H1 (cell line): Measurements from ENCODE around the gene CACNA2D3. TPM values are rescaled to one million over a fixed set of nuclear protein-coding genes. Genes with fewer than 3 reads are reported as not detected.
A peak's percentile ranks its signal among the peaks of the same experiment; 100 is the strongest.

Experiments
- CTCF ChIA-PET: fragments of 300-600 bp; sonication (Branson Sonifier 250); formaldehyde crosslinking; loops from one replicate; lab custom pipeline; 2021; ENCODE audit not compliant: partially characterized antibody; lab: Charles Lee
- POLR2A ChIA-PET: fragments of 300-600 bp; sonication (Branson Sonifier 250); formaldehyde crosslinking; loops from one replicate; lab custom pipeline; 2021; ENCODE audit warnings: inconsistent platforms; ENCODE audit not compliant: partially characterized antibody; lab: Charles Lee
- DNase-seq, 2 experiments: peaks; one replicate each; pipeline versions ENCODE4 v3.0.0 to v3.0.0-alpha.2; 2010 to 2022; ENCODE audit warnings: low spot score in 2 of 2, low read depth in 1 of 2, mixed read lengths in 1 of 2
- FAIRE-seq: peaks from 2 replicates; lab custom pipeline; 2011; peaks lifted over from hg19 to GRCh38; lab: Jason Lieb, UNC
- H2AFZ ChIP-seq: 2 replicates; pipeline ENCODE4 v1.8.1; 2012; ENCODE audit warnings: low read length, inconsistent platforms
- H2AK5ac ChIP-seq: 2 replicates; pipeline ENCODE4 v1.6.1; 2013; ENCODE audit warnings: low read depth, low read length
- H2BK120ac ChIP-seq: replicated peaks from 2 replicates; pipeline ENCODE3; 2013; ENCODE audit warnings: low read depth, low read length, inconsistent platforms
- H2BK12ac ChIP-seq: 2 replicates; pipeline ENCODE4 v1.6.1; 2013; ENCODE audit warnings: low read depth, low read length
- H2BK15ac ChIP-seq: 2 replicates; pipeline ENCODE4 v1.6.1; 2013; ENCODE audit warnings: low read length
- H2BK20ac ChIP-seq: 2 replicates; pipeline ENCODE4 v1.6.1; 2013; ENCODE audit warnings: low read length
- H2BK5ac ChIP-seq: 2 replicates; pipeline ENCODE4 v1.6.1; 2013; ENCODE audit warnings: low read depth, low read length
- H3K14ac ChIP-seq: 2 replicates; pipeline ENCODE4 v1.6.1; 2013; ENCODE audit warnings: inconsistent platforms; ENCODE audit not compliant: insufficient read length
- H3K18ac ChIP-seq: 2 replicates; pipeline ENCODE4 v1.6.1; 2013; ENCODE audit warnings: low read length; ENCODE audit errors: extremely low read depth
- H3K23ac ChIP-seq: 2 replicates; pipeline ENCODE4 v1.6.1; 2013; ENCODE audit warnings: inconsistent platforms; ENCODE audit not compliant: insufficient read length
- H3K23me2 ChIP-seq: 2 replicates; pipeline ENCODE4 v1.6.1; 2013; ENCODE audit warnings: low read depth, low read length
- H3K27ac ChIP-seq: 2 replicates; pipeline ENCODE4 v1.6.1; 2011; ENCODE audit warnings: low read depth, low read length, inconsistent platforms
- H3K27me3 ChIP-seq, 4 experiments: replicated peaks in 1 of 4; 1 replicate in 1 of 4; 2 replicates in 3 of 4; pipeline versions ENCODE4 v1.6.1 to v1.8.1; 2011 to 2013; ENCODE audit warnings: low read length in 3 of 4, mild to moderate bottlenecking in 3 of 4, inconsistent platforms in 2 of 4, mixed read lengths in 2 of 4, moderate library complexity in 1 of 4; ENCODE audit not compliant: control insufficient read depth in 3 of 4, insufficient read depth in 3 of 4; ENCODE audit errors: extremely low read depth in 1 of 4
- H3K36me3 ChIP-seq, 4 experiments: 2 replicates each; pipeline versions ENCODE4 v1.6.1 to v1.8.1; 2011 to 2013; ENCODE audit warnings: mild to moderate bottlenecking in 4 of 4, low read length in 3 of 4, moderate library complexity in 2 of 4, control low read depth in 1 of 4, inconsistent platforms in 1 of 4; ENCODE audit not compliant: insufficient read depth in 4 of 4, control insufficient read depth in 2 of 4
- H3K4ac ChIP-seq: replicated peaks from 2 replicates; pipeline ENCODE3; 2013; ENCODE audit warnings: low read length, low read depth, mixed read lengths, inconsistent platforms; ENCODE audit not compliant: insufficient read length
- H3K4me1 ChIP-seq, 4 experiments: replicated peaks in 1 of 4; 1 replicate in 1 of 4; 2 replicates in 3 of 4; pipeline versions ENCODE4 v1.6.1 to v1.8.1; 2011 to 2013; ENCODE audit warnings: low read length in 3 of 4, inconsistent platforms in 2 of 4, mixed read lengths in 1 of 4; ENCODE audit not compliant: insufficient read depth in 4 of 4, control insufficient read depth in 3 of 4
- H3K4me2 ChIP-seq, 2 experiments: 2 replicates each; pipeline versions ENCODE4 v1.6.1 to v1.8.1; 2011 to 2013; ENCODE audit warnings: low read depth in 2 of 2, low read length in 2 of 2, control low read depth in 1 of 2, inconsistent platforms in 1 of 2, mild to moderate bottlenecking in 1 of 2; ENCODE audit not compliant: insufficient read depth in 1 of 2
- H3K4me3 ChIP-seq, 4 experiments: fragments of 200-600, 300-600 bp in 1 of 4; sonication (generic), shearing (Covaris generic), sonication (Bioruptor Twin) in 1 of 4; 2 replicates each; pipeline versions ENCODE4 v1.5.1 to v1.8.1; 2011 to 2016; ENCODE audit warnings: low read length in 4 of 4, low read depth in 3 of 4, control low read depth in 2 of 4, inconsistent platforms in 2 of 4, mild to moderate bottlenecking in 2 of 4, mixed read lengths in 1 of 4, moderate library complexity in 1 of 4; ENCODE audit not compliant: insufficient read depth in 2 of 4; ENCODE audit errors: extremely low read depth in 1 of 4
- H3K56ac ChIP-seq: replicated peaks from 2 replicates; pipeline ENCODE3; 2013; ENCODE audit warnings: low read depth, mild to moderate bottlenecking, mixed read lengths, low read length, inconsistent platforms; ENCODE audit not compliant: insufficient read length
- H3K79me1 ChIP-seq: 2 replicates; pipeline ENCODE4 v1.6.1; 2013; ENCODE audit warnings: low read depth, low read length, control low read depth
- H3K79me2 ChIP-seq, 2 experiments: 2 replicates each; pipeline versions ENCODE4 v1.6.1 to v1.8.1; 2012 to 2013; ENCODE audit warnings: low read length in 2 of 2, mild to moderate bottlenecking in 2 of 2, inconsistent platforms in 1 of 2; ENCODE audit not compliant: insufficient read depth in 2 of 2, control insufficient read depth in 1 of 2
- H3K9ac ChIP-seq, 4 experiments: replicated peaks in 1 of 4; 1 replicate in 1 of 4; 2 replicates in 3 of 4; pipeline versions ENCODE4 v1.6.1 to v1.8.1; 2011 to 2013; ENCODE audit warnings: low read depth in 3 of 4, low read length in 3 of 4, control low read depth in 2 of 4, mild to moderate bottlenecking in 2 of 4, moderate library complexity in 2 of 4, inconsistent platforms in 1 of 4; ENCODE audit errors: extremely low read depth in 1 of 4
- H3K9me3 ChIP-seq, 2 experiments: 2 replicates each; pipeline versions ENCODE4 v1.6.1 to v1.8.1; 2012 to 2013; ENCODE audit warnings: mild to moderate bottlenecking in 2 of 2, moderate library complexity in 2 of 2, control low read depth in 1 of 2, inconsistent platforms in 1 of 2, low read depth in 1 of 2, low read length in 1 of 2, mixed read lengths in 1 of 2; ENCODE audit not compliant: insufficient read depth in 2 of 2
- H4K20me1 ChIP-seq, 2 experiments: replicated peaks in 1 of 2; 2 replicates each; pipeline versions ENCODE3 to v1.8.1; 2011 to 2013; ENCODE audit warnings: inconsistent platforms in 2 of 2, low read length in 2 of 2, mild to moderate bottlenecking in 1 of 2; ENCODE audit not compliant: insufficient read depth in 2 of 2, control insufficient read depth in 1 of 2
- H4K5ac ChIP-seq: 2 replicates; pipeline ENCODE4 v1.6.1; 2013; ENCODE audit warnings: low read length, low read depth, mixed read lengths, inconsistent platforms; ENCODE audit not compliant: insufficient read length
- H4K8ac ChIP-seq: 2 replicates; pipeline ENCODE4 v1.8.0; 2013; ENCODE audit warnings: mild to moderate bottlenecking, moderate library complexity, low read length, inconsistent platforms; ENCODE audit not compliant: insufficient read depth; ENCODE audit errors: extremely low read depth
- H4K91ac ChIP-seq: replicated peaks from 2 replicates; pipeline ENCODE3; 2013; ENCODE audit warnings: low read length, mixed read lengths, inconsistent platforms; ENCODE audit not compliant: insufficient read length
- CBX8 ChIP-seq: fragments of 300-800, 300-1000 bp; sonication (generic); IDR thresholded peaks from 2 replicates; pipeline ENCODE4 v1.7.1; 2016; ENCODE audit warnings: low read depth, low read length, borderline replicate concordance
- HDAC2 ChIP-seq, 2 experiments: fragments of 300-600 bp in 1 of 2; sonication (generic) in 1 of 2; IDR thresholded peaks; 2 replicates each; pipeline ENCODE4 v1.6.1; 2011 to 2012; ENCODE audit warnings: low read depth in 2 of 2, low read length in 2 of 2, mild to moderate bottlenecking in 2 of 2, moderate library complexity in 2 of 2, borderline replicate concordance in 1 of 2, inconsistent platforms in 1 of 2
- POLR2AphosphoS5 ChIP-seq: IDR thresholded peaks from 2 replicates; pipeline ENCODE4 v1.6.1; 2011; ENCODE audit warnings: low read depth, low read length
- POU5F1 ChIP-seq: IDR thresholded peaks from 2 replicates; pipeline ENCODE4 v1.6.1; 2011; ENCODE audit warnings: low read depth, mild to moderate bottlenecking, low read length, moderate library complexity
- RFX5 ChIP-seq: IDR thresholded peaks from 2 replicates; pipeline ENCODE4 v1.6.1; 2011; ENCODE audit warnings: low read depth, low read length, improper control_type of control experiment, borderline replicate concordance
- RNF2 ChIP-seq: fragments of 200-900, 300-1000 bp; sonication (generic); IDR thresholded peaks from 2 replicates; pipeline ENCODE4 v1.7.1; 2016; ENCODE audit warnings: borderline replicate concordance, low read depth, mild to moderate bottlenecking, antibody characterized with exemption, low read length; ENCODE audit not compliant: poor library complexity, severe bottlenecking; ENCODE audit errors: missing control alignments
- SAP30 ChIP-seq: fragments of 300-600 bp; sonication (generic); IDR thresholded peaks from 2 replicates; pipeline ENCODE4 v1.7.1; 2012; ENCODE audit warnings: low read length, moderate library complexity, mild to moderate bottlenecking, inconsistent platforms; ENCODE audit not compliant: insufficient read depth, insufficient replicate concordance
- SIX5 ChIP-seq: IDR thresholded peaks from 2 replicates; pipeline ENCODE4 v1.6.1; 2011; ENCODE audit warnings: mild to moderate bottlenecking, low read depth, low read length
- TAF7 ChIP-seq: optimal IDR thresholded peaks from 2 replicates; pipeline ENCODE3; 2011; ENCODE audit warnings: low read depth, mild to moderate bottlenecking, inconsistent platforms, low read length, moderate library complexity, borderline replicate concordance
- TCF12 ChIP-seq: IDR thresholded peaks from 2 replicates; pipeline ENCODE4 v1.6.1; 2011; ENCODE audit warnings: low read depth, mild to moderate bottlenecking, low read length
- YY1 ChIP-seq: IDR thresholded peaks from 2 replicates; pipeline ENCODE4 v1.6.1; 2011; ENCODE audit warnings: low read depth, mild to moderate bottlenecking, low read length
- WGBS, 2 experiments: shearing (Covaris generic) in 1 of 2; methylation state at CpG; one replicate each; pipeline versions ENCODE4 v1.1.6 to v1.1.7; 2013 to 2015; ENCODE audit warnings: low lambda C conversion rate in 2 of 2, mixed read lengths in 2 of 2, inconsistent platforms in 1 of 2, low coverage in 1 of 2, missing lambda C conversion rate in 1 of 2; ENCODE audit not compliant: insufficient replicate concordance in 2 of 2, insufficient coverage in 1 of 2, insufficient read length in 1 of 2; ENCODE audit errors: extremely low coverage in 1 of 2, missing lambda C conversion rate in 1 of 2; 5-methylcytosine and 5-hydroxymethylcytosine counted together
- polyA plus RNA-seq, 7 experiments: library from polyadenylated mRNA; depleted of rRNA in 3 of 7; stranded (reverse) in 5 of 7; unstranded in 2 of 7; fragments of >200 nt in 5 of 7; fragments of 200-250 nt in 2 of 7; gene quantifications; 1 replicate in 5 of 7; 2 replicates in 1 of 7; 4 replicates in 1 of 7; pipeline versions ENCODE4 v1.2.1 to v1.2.3, GENCODE V29; 2011 to 2013; ENCODE audit warnings: missing spikeins in 2 of 7, mixed read lengths in 2 of 7
- total RNA-seq: library from RNA; stranded (reverse); fragmentation: NEBNext Ultra II Directional; extraction: Animal tissue kit (Norgen Biotek cat#: 25700); gene quantifications from 2 replicates; pipeline ENCODE4 v1.2.1, GENCODE V29; 2021
- TF ChIP-seq, protein P1 (sequence below): IDR thresholded peaks from 2 replicates; pipeline ENCODE4 v1.6.1; 2011; ENCODE audit warnings: low read length, improper control_type of control experiment

Gene CACNA2D3
- total and polyA plus RNA-seq, 2 of the 8 experiments (the other 6 are each of a cell fraction or from before 2014, with no cell fraction given) = 1.5 to 1.8 TPM

DNA sequence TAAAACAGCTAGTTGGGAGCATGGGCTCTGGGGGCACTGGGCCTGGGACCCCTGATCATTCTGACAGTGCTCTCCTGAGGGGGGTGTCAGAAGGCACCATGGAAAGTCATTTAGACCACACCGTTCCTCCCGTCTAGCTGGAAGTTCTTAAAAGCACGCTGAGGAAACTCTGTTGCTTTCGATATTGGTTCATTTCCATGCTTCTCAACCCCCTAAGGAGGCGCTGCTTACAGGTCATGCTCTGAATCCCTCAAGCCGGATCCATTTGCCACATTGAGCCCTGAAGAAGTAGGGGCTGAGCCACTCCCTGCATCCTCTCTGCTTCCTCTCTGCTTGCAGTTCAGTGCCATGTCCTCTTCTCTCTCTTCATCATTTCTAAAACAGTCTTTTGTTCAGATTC, 187.2 kb downstream of the CACNA2D3 start:
- no peak overlapping the region for H3K4me3 ChIP-seq
- H2AFZ ChIP-seq = peak overlapping the region; percentile 45; the same call in 1 of the 2 replicates
- no peak overlapping the region for H3K14ac ChIP-seq
- CTCF ChIA-PET = interaction anchor here (0.9 kb wide), 1 partner anchor 11 kb away, joined by 3 read pairs; no protein-coding TSS in a partner anchor
- H3K4me1 ChIP-seq = peaks cover 0 to 3% (median 0%) of the 10 kb centered on the region in 4 experiments; a peak in 2 of 7 replicates
- no peaks in the 10 kb centered on the region for H4K20me1 ChIP-seq
- no peak for FAIRE-seq
- no peak for DNase-seq
- no peak overlapping the region; a peak in 1 of 4 replicates for H3K4me2 ChIP-seq
- H2BK120ac ChIP-seq = no peak overlapping the region
- H3K27me3 ChIP-seq = no peaks in the 10 kb centered on the region
- no peak overlapping the region for H2BK20ac ChIP-seq
- no peak overlapping the region for H3K9ac ChIP-seq
- no peaks in the 10 kb centered on the region for H3K23me2 ChIP-seq
- H3K56ac ChIP-seq = no peak overlapping the region
- no peak overlapping the region for H2AK5ac ChIP-seq
- H4K5ac ChIP-seq = no peak overlapping the region
- no peak overlapping the region for H2BK15ac ChIP-seq
- no peaks in the 10 kb centered on the region for H3K79me1 ChIP-seq
- H4K91ac ChIP-seq = no peak overlapping the region
- no peaks in the 10 kb centered on the region for H3K79me2 ChIP-seq
- no peak overlapping the region for H2BK5ac ChIP-seq
- 70% methylated on average over 6 of the region's 6 CpGs; no CpG with 5 or more reads in 1 of the 2 experiments for WGBS, 2 experiments
- no peaks in the 10 kb centered on the region for H3K9me3 ChIP-seq
- no peaks in the 10 kb centered on the region for H3K36me3 ChIP-seq
- POLR2A ChIA-PET = no interaction called here
- H3K23ac ChIP-seq = no peak overlapping the region
- no peak overlapping the region for H4K8ac ChIP-seq
- H3K27ac ChIP-seq = no peak overlapping the region
- no peak overlapping the region for H3K4ac ChIP-seq
- H2BK12ac ChIP-seq = no peak overlapping the region
- no peak overlapping the region for H3K18ac ChIP-seq
- TF ChIP-seq HDAC2 (IDR thresholded peaks at IDR 0.05; ENCODE audit: borderline replicate concordance in 1 of 2, low read depth in 2 of 2, low read length in 2 of 2) (no peak), RFX5 (no peak), YY1 (no peak), POLR2AphosphoS5 (no peak), CBX8 (no peak), TAF7 (no peak), POU5F1 (no peak), RNF2 (no peak), TCF12 (no peak), SIX5 (no peak), SAP30 (no peak)
- TF ChIP-seq, protein P1, sequence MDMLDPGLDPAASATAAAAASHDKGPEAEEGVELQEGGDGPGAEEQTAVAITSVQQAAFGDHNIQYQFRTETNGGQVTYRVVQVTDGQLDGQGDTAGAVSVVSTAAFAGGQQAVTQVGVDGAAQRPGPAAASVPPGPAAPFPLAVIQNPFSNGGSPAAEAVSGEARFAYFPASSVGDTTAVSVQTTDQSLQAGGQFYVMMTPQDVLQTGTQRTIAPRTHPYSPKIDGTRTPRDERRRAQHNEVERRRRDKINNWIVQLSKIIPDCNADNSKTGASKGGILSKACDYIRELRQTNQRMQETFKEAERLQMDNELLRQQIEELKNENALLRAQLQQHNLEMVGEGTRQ = no peak
